HCT116 (cell line): ENCODE measurements around the gene CELA2B.

ENCODE experiments used
- CEBPB ChIP-seq: IDR thresholded peaks from 2 replicates; pipeline ENCODE4 v1.6.1; 2012; ENCODE audit warnings: low read depth
- CTCF ChIP-seq, 3 experiments: fragments of 200-600 bp in 1 of 3; sonication (generic) in 1 of 3; IDR thresholded peaks in 2 of 3; conservative IDR thresholded peaks in 1 of 3; 2 replicates each; pipeline ENCODE4 v1.5.1; 2012 to 2017; ENCODE audit warnings: low read depth in 2 of 3, low read length in 2 of 3, antibody characterized with exemption in 1 of 3, borderline replicate concordance in 1 of 3, control low read depth in 1 of 3, mild to moderate bottlenecking in 1 of 3, mixed read lengths in 1 of 3, mixed run types in 1 of 3, moderate library complexity in 1 of 3; ENCODE audit not compliant: insufficient read depth in 1 of 3
- EGR1 ChIP-seq: IDR thresholded peaks from 2 replicates; pipeline ENCODE4 v1.6.1; 2012; ENCODE audit warnings: low read depth
- REST ChIP-seq: IDR thresholded peaks from 2 replicates; pipeline ENCODE4 v1.6.1; 2012; ENCODE audit warnings: low read depth

- TF ChIP-seq CTCF (IDR thresholded peaks at IDR 0.05 in 2 of 3, conservative IDR thresholded peaks at IDR 0.05 in 1 of 3; ENCODE audit: borderline replicate concordance in 1 of 3, insufficient read depth in 1 of 3, low read depth in 2 of 3, low read length in 2 of 3) (no peak), REST (no peak), EGR1 (no peak), CEBPB (no peak)
Observed at GRCh38 chr1:15472587-15472986, 3.3 kb upstream of the CELA2B start.
